ENCODE measurements around the gene B3GALT5. TPM values are rescaled to one million over a fixed set of nuclear protein-coding genes. Genes with fewer than 3 reads are reported as not detected.

B3GALT5 gene
- total RNA-seq, 1 donor: 0.18 TPM

DNA sequence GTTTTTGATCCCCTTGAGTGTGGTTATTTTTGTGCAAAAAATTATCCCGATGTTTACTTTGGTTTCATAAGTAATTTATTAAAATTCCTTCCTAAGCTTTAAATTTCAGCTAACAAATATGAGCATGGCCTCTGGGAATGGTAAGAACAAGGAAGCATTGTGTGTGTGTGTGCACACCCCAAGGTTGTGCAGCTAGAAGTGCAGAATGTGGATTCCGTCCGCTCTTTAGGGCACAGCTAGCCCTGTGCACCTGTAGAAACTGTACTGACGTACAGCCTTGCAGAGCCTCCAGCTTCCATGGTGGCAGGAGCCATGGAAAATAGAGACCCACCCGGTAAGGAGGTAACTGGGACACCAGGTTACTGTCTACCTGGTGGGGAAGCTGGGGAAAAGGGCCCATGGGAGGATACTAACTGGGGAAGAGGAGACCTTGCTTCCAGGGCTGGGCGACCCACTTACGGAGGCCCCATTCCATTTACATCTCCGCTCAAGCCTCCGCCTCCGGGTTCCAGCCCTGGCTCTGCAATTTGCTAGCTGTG is 54.7 kb downstream of the B3GALT5 start:
- DNase-seq (ENCODE audit: low read depth): no peak
- TF ChIP-seq, protein P1, sequence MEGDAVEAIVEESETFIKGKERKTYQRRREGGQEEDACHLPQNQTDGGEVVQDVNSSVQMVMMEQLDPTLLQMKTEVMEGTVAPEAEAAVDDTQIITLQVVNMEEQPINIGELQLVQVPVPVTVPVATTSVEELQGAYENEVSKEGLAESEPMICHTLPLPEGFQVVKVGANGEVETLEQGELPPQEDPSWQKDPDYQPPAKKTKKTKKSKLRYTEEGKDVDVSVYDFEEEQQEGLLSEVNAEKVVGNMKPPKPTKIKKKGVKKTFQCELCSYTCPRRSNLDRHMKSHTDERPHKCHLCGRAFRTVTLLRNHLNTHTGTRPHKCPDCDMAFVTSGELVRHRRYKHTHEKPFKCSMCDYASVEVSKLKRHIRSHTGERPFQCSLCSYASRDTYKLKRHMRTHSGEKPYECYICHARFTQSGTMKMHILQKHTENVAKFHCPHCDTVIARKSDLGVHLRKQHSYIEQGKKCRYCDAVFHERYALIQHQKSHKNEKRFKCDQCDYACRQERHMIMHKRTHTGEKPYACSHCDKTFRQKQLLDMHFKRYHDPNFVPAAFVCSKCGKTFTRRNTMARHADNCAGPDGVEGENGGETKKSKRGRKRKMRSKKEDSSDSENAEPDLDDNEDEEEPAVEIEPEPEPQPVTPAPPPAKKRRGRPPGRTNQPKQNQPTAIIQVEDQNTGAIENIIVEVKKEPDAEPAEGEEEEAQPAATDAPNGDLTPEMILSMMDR (IDR thresholded peaks at IDR 0.05; ENCODE audit: insufficient read depth, low read length): no peak

DNA sequence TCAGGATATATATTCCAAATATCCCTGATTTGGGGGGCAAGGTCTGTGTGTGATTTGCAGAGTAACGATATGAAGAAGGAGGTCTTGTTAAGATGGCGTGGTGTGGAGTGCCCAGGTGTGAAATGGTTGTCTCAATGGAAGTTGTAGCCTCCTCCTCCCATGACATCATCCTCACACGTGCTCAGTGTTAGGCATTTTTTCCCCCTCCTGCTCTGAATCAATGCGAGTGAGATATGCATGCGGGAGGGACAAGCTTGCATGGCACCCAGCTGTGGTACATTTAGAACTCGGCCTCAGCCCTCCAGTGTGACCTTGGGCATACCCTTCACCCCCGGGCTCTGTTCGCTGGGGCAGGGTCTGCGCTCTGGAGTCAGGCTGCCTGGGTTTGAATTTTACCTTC is 55.6 kb downstream of the B3GALT5 start:
- TF ChIP-seq, protein P1 (IDR thresholded peaks at IDR 0.05; ENCODE audit: insufficient read depth, low read length): no peak
- H3K4me3 ChIP-seq (ENCODE audit: low read depth, low read length): no peak overlapping the region
- no peak for DNase-seq (ENCODE audit: low read depth)

More for the DNA sequence above, 54.7 kb downstream of the B3GALT5 start:
- H3K4me3 ChIP-seq (ENCODE audit: low read depth, low read length): no peak overlapping the region

DNA sequence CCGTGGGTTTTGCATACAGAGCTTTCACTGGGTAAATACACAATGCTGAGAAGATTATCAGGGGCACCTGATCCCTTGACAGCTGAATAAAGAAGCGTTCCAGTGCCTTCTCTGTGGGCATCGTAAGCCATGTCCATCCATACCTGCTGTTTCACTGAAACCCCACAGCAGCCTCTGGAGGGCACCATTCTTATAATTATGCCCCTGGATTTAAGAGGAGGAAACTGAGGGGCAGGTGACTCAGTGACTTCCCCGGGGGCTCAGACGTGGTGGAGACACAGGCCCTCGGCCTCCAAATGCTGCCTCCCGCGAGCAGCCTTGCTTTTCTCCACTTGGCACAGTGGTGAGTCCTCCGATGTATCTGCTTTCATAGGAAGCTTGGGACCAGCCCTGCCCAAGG is 56.7 kb downstream of the B3GALT5 start:
- H3K4me3 ChIP-seq (ENCODE audit: low read depth, low read length): no peak overlapping the region
- DNase-seq (ENCODE audit: low read depth): no peak
- TF ChIP-seq, protein P1 (IDR thresholded peaks at IDR 0.05; ENCODE audit: insufficient read depth, low read length): no peak

DNA sequence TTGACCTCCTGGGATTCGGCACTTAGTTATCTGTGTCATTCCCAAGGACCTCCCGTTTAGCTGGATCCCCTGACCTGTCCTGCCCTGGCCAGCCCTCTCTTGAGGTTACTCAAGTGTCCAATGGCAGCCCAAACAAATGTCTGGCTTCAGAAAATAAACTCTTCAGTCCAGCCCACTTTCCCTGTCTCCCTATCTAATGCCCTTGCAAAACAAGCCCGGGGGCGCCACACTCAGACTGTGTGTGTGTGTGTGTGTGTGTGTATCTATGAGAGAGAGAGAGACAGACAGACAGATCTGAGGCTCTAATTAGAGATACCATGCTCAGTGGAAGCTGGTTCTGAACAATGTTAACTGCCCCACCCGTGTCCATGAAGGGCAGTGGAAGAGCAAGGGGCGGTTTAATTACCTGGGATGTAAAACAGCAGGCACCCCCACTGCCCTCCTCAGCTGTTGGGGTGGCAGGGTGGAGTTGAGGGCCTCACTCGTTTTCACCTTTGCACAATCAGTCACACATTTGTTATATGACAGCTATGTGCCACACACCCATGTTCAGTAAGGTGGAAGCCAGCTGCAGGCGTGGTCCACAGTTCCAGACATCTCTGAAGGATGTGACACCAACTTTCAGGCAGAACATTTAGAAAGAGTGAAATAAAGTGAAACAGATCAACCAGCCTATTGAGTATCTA is 57.4 kb downstream of the B3GALT5 start:
- DNase-seq (ENCODE audit: low read depth): no peak
- H3K4me3 ChIP-seq (ENCODE audit: low read depth, low read length): no peak overlapping the region
- TF ChIP-seq, protein P1 (IDR thresholded peaks at IDR 0.05; ENCODE audit: insufficient read depth, low read length): no peak

DNA sequence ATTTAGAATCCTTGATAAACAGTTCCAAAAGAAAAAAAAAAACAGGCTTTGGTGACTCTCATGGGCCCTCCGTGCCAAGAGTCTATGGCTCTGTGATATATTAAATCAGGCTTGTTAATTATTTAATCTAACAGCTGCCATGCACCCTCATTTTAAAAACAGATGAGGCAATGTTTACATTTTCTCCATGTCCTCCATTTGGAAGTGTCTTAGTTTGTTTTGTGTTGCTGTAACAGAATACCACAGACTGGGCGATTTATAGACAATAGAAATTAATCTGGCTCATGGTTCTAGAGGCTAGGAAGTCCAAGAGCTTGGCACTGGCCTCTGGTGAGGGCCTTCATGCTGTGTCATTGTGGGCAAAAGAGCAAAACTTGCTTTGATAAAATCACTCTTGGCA is 58.0 kb downstream of the B3GALT5 start:
- H3K4me3 ChIP-seq (ENCODE audit: low read depth, low read length): no peak overlapping the region
- no peak for DNase-seq (ENCODE audit: low read depth)
- TF ChIP-seq, protein P1 (IDR thresholded peaks at IDR 0.05; ENCODE audit: insufficient read depth, low read length): no peak

DNA sequence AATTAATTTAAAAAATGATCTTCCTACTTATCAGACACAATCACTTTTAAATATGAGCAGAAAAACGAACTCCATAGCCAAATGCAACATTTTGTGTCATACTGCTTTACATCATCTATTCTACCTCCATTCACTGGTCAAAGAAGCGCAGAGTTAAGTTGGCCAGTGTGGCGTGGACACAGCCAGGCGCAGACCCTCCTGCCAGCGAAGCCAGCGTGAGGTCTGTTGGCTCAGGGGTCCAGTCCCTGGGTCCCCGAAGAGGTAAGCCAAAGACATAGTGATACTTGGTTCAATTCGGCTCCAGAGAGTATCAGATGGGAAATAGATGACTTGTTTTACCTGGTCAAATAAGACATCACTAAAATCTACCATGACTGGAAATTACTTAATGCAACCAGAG is 59.2 kb downstream of the B3GALT5 start:
- TF ChIP-seq, protein P1 (IDR thresholded peaks at IDR 0.05; ENCODE audit: insufficient read depth, low read length): no peak
- no peak overlapping the region for H3K4me3 ChIP-seq (ENCODE audit: low read depth, low read length)
- no peak for DNase-seq (ENCODE audit: low read depth)

Data from fibroblast of the aortic adventitia (primary cell).